IgD-negative memory B cell (primary cell): Measurements from ENCODE around the gene GPR137. TPM values are rescaled to one million over a fixed set of nuclear protein-coding genes. Genes with fewer than 3 reads are reported as not detected.

Source experiments
- H3K27ac Mint-ChIP-seq, 3 donors: one replicate each; pipeline ENCODE4 v1.8.0; 2020 to 2022; ENCODE audit warnings: mild to moderate bottlenecking in 3 of 3, mixed read lengths in 3 of 3, moderate library complexity in 1 of 3
- H3K27me3 Mint-ChIP-seq: one replicate; pipeline ENCODE4 v1.8.0; 2021; ENCODE audit warnings: mixed read lengths
- H3K36me3 Mint-ChIP-seq: one replicate; pipeline ENCODE4 v1.8.0; 2020; ENCODE audit warnings: mild to moderate bottlenecking, mixed read lengths
- H3K4me1 Mint-ChIP-seq, 3 donors: one replicate each; pipeline ENCODE4 v1.8.0; 2020 to 2022; ENCODE audit warnings: mixed read lengths in 3 of 3, mild to moderate bottlenecking in 1 of 3
- H3K4me3 Mint-ChIP-seq, 4 donors: one replicate each; pipeline ENCODE4 v1.8.0; 2020 to 2022; ENCODE audit warnings: mild to moderate bottlenecking in 4 of 4, mixed read lengths in 4 of 4, moderate library complexity in 3 of 4
- H3K9me3 Mint-ChIP-seq, 3 donors: one replicate each; pipeline ENCODE4 v1.8.0; 2020 to 2021; ENCODE audit warnings: mixed read lengths in 3 of 3, mild to moderate bottlenecking in 1 of 3
- polyA plus RNA-seq: library from polyadenylated mRNA; unstranded; fragments of 300-500 nt; fragmentation: Illumina TruSeq; gene quantifications from one replicate; pipeline ENCODE4 v1.2.3, GENCODE V29; 2021

GPR137 gene, protein sequence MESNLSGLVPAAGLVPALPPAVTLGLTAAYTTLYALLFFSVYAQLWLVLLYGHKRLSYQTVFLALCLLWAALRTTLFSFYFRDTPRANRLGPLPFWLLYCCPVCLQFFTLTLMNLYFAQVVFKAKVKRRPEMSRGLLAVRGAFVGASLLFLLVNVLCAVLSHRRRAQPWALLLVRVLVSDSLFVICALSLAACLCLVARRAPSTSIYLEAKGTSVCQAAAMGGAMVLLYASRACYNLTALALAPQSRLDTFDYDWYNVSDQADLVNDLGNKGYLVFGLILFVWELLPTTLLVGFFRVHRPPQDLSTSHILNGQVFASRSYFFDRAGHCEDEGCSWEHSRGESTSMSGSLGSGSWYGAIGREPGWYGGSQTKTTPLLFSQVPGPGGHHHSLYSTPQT
- 19.7 TPM for polyA plus RNA-seq

DNA sequence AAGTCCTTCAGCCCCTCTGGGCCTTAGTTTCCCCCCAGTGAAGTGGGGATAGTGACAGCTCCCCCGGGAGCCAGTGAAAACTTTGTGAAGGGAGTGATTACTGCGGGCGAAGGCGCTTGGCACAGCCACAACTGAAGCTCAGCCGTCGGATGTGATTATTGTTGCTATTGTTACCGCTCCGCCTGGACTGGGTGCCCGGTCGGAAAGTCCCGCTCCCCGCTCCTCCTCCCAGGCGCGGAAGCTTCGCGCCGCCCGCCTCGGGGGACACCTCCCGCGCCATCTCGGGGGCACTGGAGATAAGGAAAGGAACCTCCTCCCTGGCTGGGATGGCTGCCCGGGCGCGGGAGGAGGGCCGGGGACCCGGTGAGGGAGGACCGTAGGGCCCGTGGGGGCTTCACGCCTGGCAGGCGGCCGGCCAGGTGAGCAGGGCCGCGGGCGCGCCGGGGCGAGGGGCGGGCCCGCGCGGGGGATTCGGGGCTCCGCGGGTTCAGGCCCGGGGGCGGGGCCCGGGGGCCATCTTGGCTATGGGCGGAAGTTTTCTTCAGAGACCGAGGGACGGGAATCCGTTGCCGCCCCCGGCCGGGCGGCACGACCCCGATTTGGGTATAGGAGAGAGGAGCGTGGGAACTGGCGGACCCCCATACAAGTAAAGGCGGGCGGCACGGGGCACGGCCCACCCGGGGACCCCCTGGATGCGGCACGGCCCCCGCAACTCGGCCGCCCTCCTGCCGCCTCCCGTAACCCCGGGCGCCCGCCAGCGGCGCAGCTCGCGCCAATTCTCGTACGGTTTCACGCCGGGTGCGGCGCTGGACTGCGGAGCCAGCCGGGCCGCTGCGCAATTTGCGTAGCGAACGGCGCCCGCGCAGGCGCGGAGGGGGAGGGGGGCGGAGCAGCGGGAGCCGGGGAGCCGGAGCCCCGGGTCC lies at the start of gene GPR137:
TSS of gene GPR137 (plus strand) at position 887 of the 923 bp plus-strand sequence. CDS start 677 bp downstream, outside the sequence.
- H3K27me3 Mint-ChIP-seq = no peaks in the 10 kb centered on the region
- H3K36me3 Mint-ChIP-seq = peaks cover 2% of the 10 kb centered on the region
- peak within 1 kb of the TSS; percentile 89 to 96 (median 95) for H3K4me3 Mint-ChIP-seq
- no peaks in the 10 kb centered on the region for H3K9me3 Mint-ChIP-seq
- H3K27ac Mint-ChIP-seq = peak within 1 kb of the TSS; percentile 99 to 100 (median 99)
- peaks cover 3 to 10% (median 7%) of the 10 kb centered on the region in 3 donors for H3K4me1 Mint-ChIP-seq

DNA sequence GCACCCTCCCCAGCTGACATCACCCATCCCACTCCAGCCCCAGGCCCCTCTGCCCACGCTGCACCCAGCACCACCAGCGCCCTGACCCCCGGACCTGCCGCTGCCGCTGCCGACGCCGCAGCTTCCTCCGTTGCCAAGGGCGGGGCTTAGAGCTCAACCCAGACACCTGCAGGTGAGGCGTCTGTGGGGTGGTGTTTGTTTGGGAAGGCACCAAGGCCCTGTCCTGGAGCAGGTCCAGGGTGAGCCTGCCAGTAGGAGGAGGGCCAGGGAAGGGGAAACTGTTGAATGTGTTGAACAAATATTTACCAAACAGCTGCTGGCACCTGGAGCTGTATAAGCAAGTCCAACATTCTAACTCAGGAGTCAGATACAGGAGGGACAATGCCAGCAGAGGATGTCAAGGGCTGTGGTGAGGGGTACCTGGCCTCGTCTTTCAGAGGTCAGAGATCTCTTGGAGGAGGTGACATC lies 48.1 kb upstream of the GPR137 start:
- peaks cover 3% of the 10 kb centered on the region for H3K36me3 Mint-ChIP-seq
- peak overlapping the region; percentile 41 to 95 (median 78) for H3K4me3 Mint-ChIP-seq

DNA sequence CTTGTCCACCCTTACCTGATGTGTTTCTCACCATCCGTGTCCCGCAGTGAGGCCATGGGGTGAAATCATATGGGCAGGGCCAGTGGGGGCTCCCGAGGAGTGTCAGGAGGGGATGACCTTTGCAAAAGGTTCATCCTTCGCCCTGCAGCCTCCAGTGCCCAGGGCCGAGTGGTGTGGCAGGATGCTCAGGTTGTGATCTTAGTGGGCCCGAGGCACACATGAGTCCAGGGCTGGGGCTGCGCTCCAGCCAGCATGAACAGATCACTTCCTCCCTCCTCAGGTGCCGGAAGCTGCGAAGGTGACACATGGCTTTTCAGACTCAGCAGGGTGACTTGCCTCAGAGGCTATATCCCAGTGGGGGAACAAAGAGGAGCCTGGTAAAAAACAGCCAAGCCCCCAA lies 47.6 kb upstream of the GPR137 start:
- Mint-ChIP-seq H3K4me1 (peaks cover 38 to 47% (median 41%) of the 10 kb centered on the region in 3 donors), H3K27ac (peak overlapping the region; percentile 96 to 100 (median 100)), H3K27me3 (no peaks in the 10 kb centered on the region), H3K4me3 (peak overlapping the region; percentile 41 to 95 (median 76)), H3K9me3 (no peaks in the 10 kb centered on the region), H3K36me3 (peaks cover 3% of the 10 kb centered on the region)

More for the DNA sequence above, 48.1 kb upstream of the GPR137 start:
- Mint-ChIP-seq H3K9me3 (no peaks in the 10 kb centered on the region), H3K27ac (peak overlapping the region; percentile 96 to 100 (median 100)), H3K27me3 (no peaks in the 10 kb centered on the region), H3K4me1 (peaks cover 38 to 45% (median 40%) of the 10 kb centered on the region in 3 donors)

DNA sequence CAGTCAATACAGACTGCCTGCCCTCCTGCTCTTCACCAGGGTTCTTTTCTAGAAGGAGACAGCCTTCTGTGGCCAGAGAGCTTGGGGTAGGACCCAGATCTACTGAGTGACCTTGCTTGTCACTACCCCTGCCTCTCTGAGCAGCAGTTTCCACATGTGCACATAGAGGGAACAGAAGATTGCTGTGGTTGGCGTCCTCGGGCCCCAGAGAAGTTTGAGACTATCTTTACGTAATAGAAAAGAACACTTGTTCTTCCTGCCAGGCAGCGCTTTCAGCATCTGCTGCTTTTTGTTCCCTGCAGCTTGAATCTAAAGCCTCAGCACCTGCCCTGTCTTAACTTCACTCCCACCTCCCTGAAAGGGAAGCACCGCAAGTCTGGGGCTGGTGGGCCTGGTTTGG lies 46.6 kb upstream of the GPR137 start:
- H3K4me1 Mint-ChIP-seq = peaks cover 38 to 45% (median 44%) of the 10 kb centered on the region in 3 donors
- H3K27ac Mint-ChIP-seq = peak overlapping the region; percentile 96 to 100 (median 100)
- no peaks in the 10 kb centered on the region for H3K9me3 Mint-ChIP-seq
- peaks cover 3% of the 10 kb centered on the region for H3K36me3 Mint-ChIP-seq
- H3K4me3 Mint-ChIP-seq = peak overlapping the region; percentile 21 to 95 (median 52)
- no peaks in the 10 kb centered on the region for H3K27me3 Mint-ChIP-seq

DNA sequence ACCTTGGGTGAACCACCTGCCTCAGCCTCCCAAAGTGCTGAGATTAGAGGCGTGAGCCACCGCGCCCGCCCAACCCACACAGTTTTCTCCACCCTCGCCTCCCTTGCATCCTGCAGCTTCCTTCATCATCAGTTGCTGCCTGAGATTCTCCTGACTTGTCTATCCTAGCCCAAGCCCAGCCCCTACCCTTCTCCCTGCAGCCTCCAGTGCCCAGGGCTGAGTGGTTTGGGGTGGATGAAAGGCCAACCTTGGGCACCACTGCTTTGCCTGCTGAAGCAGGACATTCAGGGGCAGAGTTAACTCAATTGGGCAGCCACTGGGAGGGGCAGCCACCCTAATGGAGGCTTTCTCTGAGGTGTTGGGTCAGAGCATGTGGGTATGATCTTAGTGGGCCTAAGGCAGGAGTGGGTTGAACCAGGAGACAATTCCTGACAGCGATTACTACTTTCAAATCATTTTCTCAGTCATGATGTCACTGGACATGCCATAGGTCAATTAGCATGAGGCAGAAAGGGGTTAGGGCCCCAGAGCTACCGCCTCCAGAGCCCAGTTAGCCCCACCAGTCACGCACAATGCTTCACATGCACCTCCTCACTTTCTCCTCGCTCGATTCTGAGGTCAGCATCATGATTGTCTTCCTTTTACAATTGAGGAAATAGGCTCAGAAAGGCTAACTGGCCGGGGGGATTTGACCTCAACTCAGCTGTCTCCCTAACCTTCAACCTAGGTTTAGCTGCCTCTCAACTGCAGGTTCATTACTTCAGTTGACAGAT lies 45.8 kb upstream of the GPR137 start:
- Mint-ChIP-seq H3K4me3 (peak overlapping the region; percentile 87 to 98 (median 96)), H3K27ac (peak overlapping the region; percentile 99 to 100 (median 100)), H3K36me3 (peaks cover 3% of the 10 kb centered on the region), H3K27me3 (no peaks in the 10 kb centered on the region), H3K4me1 (peaks cover 38 to 45% (median 44%) of the 10 kb centered on the region in 3 donors), H3K9me3 (no peaks in the 10 kb centered on the region)

DNA sequence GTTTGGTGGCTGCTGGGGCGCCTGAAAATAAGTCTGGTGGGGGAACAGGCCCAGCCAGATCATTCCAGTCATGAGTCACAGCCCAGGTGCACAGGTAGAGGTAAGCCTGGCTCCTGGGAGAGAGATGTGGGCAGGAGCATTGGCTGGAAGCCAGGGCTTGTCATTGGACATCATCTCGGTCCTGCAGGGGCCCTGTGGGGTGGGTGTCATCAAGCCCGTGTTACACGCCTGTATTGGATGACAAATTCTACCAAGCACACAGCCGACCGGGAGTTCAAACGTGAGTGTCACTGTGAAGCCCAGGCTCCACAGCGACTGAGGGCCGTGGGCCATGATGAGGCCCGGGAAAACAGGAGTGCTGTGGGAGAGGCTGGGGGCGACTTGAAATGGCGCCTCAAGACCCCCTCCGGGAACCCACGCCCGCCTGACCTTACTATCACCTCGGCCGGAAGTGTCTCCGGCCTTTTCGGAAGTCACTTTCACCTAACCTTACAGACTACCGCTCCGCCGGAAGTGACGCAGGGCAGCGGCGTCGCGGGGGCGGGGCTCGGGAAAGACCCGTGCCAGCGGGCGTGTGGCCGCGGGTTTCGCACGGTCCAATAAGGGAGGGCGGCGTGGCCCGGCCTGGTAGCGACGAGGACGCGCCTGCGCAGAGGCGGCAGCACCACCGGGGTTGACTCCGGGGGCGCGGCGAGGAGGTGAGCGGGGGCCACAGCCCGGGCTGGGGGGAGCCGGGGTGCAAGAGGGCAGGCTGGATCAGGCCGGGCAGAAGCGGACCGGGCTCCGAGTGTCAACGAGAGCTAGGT lies 45.0 kb upstream of the GPR137 start, which contains the start of gene FKBP2:
TSS of gene FKBP2 (plus strand) at position 661 of the 806 bp plus-strand sequence. CDS start 1,293 bp downstream, outside the sequence.
- no peaks in the 10 kb centered on the region for H3K9me3 Mint-ChIP-seq
- H3K27ac Mint-ChIP-seq = peak within 1 kb of the TSS; percentile 99 to 100 (median 100)
- peak within 1 kb of the TSS; percentile 87 to 98 (median 96) for H3K4me3 Mint-ChIP-seq
- peaks cover 1% of the 10 kb centered on the region for H3K36me3 Mint-ChIP-seq
- H3K27me3 Mint-ChIP-seq = no peaks in the 10 kb centered on the region
- H3K4me1 Mint-ChIP-seq = peaks cover 33 to 40% (median 37%) of the 10 kb centered on the region in 3 donors

DNA sequence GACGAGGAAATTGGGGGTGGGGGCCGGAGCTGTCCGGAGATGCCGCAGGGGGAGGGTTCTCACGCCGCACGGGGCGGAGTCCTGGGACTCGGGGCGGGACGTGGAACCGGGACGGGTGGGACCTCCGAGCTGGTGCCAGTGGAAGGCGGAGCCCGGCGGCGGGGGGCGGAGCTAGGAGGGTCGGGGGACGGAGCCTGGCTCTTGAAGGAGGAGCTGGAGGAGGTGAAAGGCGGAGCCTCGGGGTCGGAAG lies 44.5 kb upstream of the GPR137 start:
- Mint-ChIP-seq H3K27ac (peak overlapping the region; percentile 99 to 100 (median 100)), H3K27me3 (no peaks in the 10 kb centered on the region), H3K4me3 (peak overlapping the region; percentile 87 to 98 (median 96)), H3K9me3 (no peaks in the 10 kb centered on the region), H3K4me1 (peaks cover 33 to 42% (median 37%) of the 10 kb centered on the region in 3 donors), H3K36me3 (peaks cover 1% of the 10 kb centered on the region)

DNA sequence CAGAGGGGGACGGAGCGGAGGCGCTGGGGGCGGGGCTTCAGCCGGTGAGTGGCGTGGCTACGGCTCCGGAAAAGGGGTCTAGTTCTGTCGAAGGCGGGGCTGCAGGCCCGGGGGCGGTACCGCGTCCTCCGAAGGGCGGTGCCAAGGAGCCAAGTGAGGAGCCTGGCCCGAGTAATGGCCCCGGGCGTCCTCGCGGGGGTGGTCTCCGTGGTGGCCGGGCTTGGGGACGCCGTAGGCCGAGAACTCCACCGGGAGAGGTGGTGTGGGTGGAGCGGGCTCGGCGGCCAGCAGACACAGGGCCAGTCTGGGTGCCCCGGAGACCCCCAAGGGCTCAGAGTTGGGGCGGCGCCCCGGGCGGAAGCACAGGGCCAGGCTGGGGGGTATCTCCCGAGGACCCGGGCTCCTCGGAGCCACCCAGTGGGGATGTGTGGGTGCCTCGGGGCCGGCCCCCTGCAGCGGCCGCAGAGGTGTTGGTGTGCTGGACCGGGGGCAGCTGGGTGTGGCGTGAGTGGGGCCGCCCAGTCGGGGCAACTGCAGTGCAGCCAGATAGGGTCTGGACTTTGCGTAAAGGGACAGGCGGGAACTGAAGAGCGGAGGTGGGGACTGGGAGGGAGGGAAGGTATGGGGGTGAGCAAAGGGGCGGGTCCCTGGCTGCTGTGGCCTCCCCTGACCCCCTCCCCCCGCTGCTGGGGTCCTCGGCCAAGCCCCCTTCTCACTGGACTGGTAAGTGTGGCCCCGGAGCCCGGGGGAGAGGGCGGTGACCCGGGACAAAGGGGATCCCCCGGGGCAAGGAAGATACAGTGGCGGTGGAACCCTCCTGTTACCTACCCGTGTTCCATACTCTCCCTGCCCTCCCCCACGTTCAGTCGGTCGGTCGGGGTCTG lies 43.9 kb upstream of the GPR137 start:
- Mint-ChIP-seq H3K9me3 (no peaks in the 10 kb centered on the region), H3K27ac (peak overlapping the region; percentile 99 to 100 (median 100)), H3K4me1 (peaks cover 33 to 42% (median 37%) of the 10 kb centered on the region in 3 donors), H3K36me3 (peaks cover 1% of the 10 kb centered on the region), H3K27me3 (no peaks in the 10 kb centered on the region), H3K4me3 (peak overlapping the region; percentile 87 to 98 (median 96))

DNA sequence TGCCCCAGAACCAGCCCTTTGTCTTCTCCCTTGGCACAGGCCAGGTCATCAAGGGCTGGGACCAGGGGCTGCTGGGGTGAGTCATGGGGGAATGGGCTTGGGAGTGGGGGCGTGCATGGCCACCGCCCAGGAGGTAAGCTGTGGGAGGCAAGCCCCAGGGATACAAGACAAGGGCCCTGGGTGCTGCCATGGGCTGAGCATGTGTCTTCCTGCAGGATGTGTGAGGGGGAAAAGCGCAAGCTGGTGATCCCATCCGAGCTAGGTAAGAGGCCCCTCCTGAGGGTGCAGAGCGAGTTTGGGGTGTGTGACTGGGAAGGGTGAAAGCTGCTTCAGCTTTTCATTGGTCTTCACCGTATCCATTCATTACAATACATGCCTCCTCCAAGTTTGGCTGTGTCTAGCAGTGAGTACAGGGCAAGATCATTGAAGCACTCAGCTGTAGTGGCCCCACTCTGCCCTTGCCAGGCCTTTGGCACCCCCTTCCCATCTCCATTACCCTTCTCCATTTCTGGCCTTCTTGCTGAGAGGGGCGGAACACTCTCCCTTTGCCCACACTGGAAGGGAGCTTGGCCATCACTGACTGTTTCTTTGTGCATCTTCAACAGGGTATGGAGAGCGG lies 42.3 kb upstream of the GPR137 start:
- Mint-ChIP-seq H3K4me3 (peak overlapping the region; percentile 32 to 89 (median 65)), H3K4me1 (peaks cover 24 to 29% (median 27%) of the 10 kb centered on the region in 3 donors), H3K27ac (peak overlapping the region in 2 of 3 donors; percentile 19 to 90), H3K27me3 (no peaks in the 10 kb centered on the region), H3K36me3 (peaks cover under 1% of the 10 kb centered on the region), H3K9me3 (no peaks in the 10 kb centered on the region)

DNA sequence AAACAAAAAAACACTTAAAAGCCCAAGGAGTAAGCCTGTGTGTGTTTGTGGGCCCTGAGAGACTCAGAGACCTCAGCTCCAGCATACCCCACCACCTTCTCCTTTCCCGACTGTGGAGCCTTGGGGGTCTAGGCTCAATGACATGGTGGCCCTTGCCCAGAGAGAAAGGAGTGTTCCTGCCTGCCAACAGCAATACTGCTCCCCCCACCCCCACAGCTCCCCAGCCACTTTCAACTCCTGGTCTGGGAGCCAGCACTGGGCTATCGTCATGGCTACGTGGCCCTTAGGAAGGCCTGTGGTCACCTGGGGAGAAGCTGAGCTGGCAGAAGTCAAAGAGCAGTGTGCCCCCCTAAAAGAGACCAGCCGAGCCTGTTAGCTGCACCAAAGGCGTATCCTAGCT lies 41.5 kb upstream of the GPR137 start:
- Mint-ChIP-seq H3K36me3 (no peaks in the 10 kb centered on the region), H3K9me3 (no peaks in the 10 kb centered on the region), H3K27ac (peak overlapping the region in 1 of 3 donors; percentile 90)

DNA sequence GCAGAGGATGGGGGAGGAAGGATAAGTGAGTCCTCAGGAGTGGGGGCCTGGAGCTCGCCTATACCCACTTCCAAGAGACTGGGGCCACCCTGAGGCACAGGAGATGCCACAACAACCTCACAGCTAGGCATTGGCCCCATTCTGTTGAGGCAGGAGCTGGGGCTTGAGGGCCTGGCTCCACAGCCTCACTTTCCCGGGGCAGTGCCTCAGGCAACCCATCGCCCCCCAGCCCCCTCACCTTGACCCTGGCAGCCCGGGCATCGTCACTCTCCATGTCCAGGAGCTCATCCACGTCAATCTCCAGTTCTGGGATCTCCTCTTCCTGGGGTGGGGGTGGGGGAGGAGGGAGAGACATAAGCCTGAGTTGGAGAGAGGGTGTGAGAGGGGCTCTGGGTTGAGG lies 40.7 kb upstream of the GPR137 start:
- Mint-ChIP-seq H3K9me3 (no peaks in the 10 kb centered on the region), H3K27me3 (no peaks in the 10 kb centered on the region), H3K4me1 (peaks cover 15 to 18% (median 16%) of the 10 kb centered on the region in 3 donors), H3K4me3 (peak overlapping the region in 2 of 4 donors; percentile 80 to 91), H3K36me3 (no peaks in the 10 kb centered on the region), H3K27ac (peak overlapping the region in 1 of 3 donors; percentile 96)

More for the DNA sequence above, 41.5 kb upstream of the GPR137 start:
- Mint-ChIP-seq H3K27me3 (no peaks in the 10 kb centered on the region), H3K4me1 (peaks cover 17 to 22% (median 21%) of the 10 kb centered on the region in 3 donors), H3K4me3 (peak overlapping the region in 2 of 4 donors; percentile 23 to 89)

DNA sequence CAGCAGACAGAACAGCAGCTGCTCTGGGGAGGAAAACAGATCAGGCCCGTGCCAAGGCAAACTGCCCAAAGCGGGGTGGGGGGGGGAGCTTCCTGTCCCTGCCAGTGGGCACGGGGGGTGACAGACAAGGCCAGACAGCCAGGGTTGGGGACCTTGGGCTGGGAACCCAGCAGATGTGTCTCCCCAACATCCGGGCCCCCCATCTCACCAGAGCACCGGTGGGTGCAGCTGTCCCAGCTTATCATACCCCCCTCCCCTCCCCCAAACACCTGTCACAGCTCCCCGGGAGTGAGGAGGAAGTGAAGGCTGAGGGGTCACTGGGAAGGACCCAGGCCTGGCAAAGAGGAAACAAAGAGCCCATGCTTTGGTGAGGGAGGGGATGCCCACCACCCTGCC lies 40.2 kb upstream of the GPR137 start:
- no peaks in the 10 kb centered on the region for H3K36me3 Mint-ChIP-seq
- peak overlapping the region; percentile 73 to 96 (median 78) for H3K27ac Mint-ChIP-seq
- no peaks in the 10 kb centered on the region for H3K27me3 Mint-ChIP-seq
- H3K9me3 Mint-ChIP-seq = no peaks in the 10 kb centered on the region
- H3K4me1 Mint-ChIP-seq = peaks cover 11 to 14% (median 12%) of the 10 kb centered on the region in 3 donors
- peak overlapping the region; percentile 80 to 97 (median 94) for H3K4me3 Mint-ChIP-seq
